GM23338 (cell line): ENCODE measurements around the gene SASH1.

Experiments used
- CTCF ChIP-seq, 2 experiments: fragments of 200-600 bp in 1 of 2; sonication (generic) in 1 of 2; conservative IDR thresholded peaks; 2 replicates each; pipeline versions ENCODE4 v1.5.1 to v1.6.1; 2016 to 2017; ENCODE audit warnings: antibody characterized with exemption in 2 of 2, low read depth in 2 of 2, mild to moderate bottlenecking in 2 of 2, moderate library complexity in 1 of 2
- EZH2 ChIP-seq: fragments of 200-600 bp; sonication (generic); IDR thresholded peaks from one replicate; pipeline ENCODE4 v1.8.0; 2017; ENCODE audit warnings: antibody characterized with exemption, mild to moderate bottlenecking, low read depth; ENCODE audit not compliant: unreplicated experiment
- JUNB ChIP-seq: IDR thresholded peaks from one replicate; pipeline ENCODE4 v1.6.1; 2016; ENCODE audit warnings: antibody characterized with exemption; ENCODE audit not compliant: unreplicated experiment
- POLR2AphosphoS5 ChIP-seq: IDR thresholded peaks from 2 replicates; pipeline ENCODE4 v1.6.1; 2016; ENCODE audit warnings: antibody characterized with exemption, low read depth
- REST ChIP-seq: IDR thresholded peaks from one replicate; pipeline ENCODE4 v1.6.1; 2018; ENCODE audit warnings: antibody characterized with exemption; ENCODE audit not compliant: unreplicated experiment

GRCh38 chr6:148340586-148341297, 1.9 kb upstream of the SASH1 start:
- TF ChIP-seq CTCF (conservative IDR thresholded peaks at IDR 0.05; ENCODE audit: low read depth in 2 of 2) (no peak), REST (no peak), EZH2 (no peak), JUNB (no peak), POLR2AphosphoS5 (no peak)
